HepG2 (cell line): ENCODE results near the gene COPE. TPM values are rescaled to one million over a fixed set of nuclear protein-coding genes. Genes with fewer than 3 reads are reported as not detected.

Experiments used
- ATAC-seq: fragments of 200-7000 bp; cut with Tn5 transposase; 3 replicates; pipeline ENCODE4 v1.9.1; 2020; ENCODE audit warnings: mild to moderate bottlenecking, moderate library complexity
- BruUV-seq: library from RNA; stranded (reverse); fragments of 400-500 nt; replicated peaks from 2 replicates; lab custom pipeline; 2021; lab: Mats Ljungman, UMichigan
- CTCF ChIA-PET: fragments of 300-600 bp; formaldehyde crosslinking; extraction: SDS; loops from one replicate; lab custom pipeline; 2021; ENCODE audit warnings: low total read pairs, inconsistent platforms, low intra/inter-chr PET ratio; lab: Yijun Ruan, JAX
- POLR2A ChIA-PET: fragments of 350-600 bp; sonication (Branson Sonifier 250); formaldehyde crosslinking; loops from one replicate; lab custom pipeline; 2020; ENCODE audit warnings: antibody characterized with exemption, inconsistent platforms; lab: Yijun Ruan, JAX
- DNase-seq: peaks from one replicate; pipeline ENCODE4 v3.0.0-alpha.2; 2015; ENCODE audit warnings: low spot score
- FAIRE-seq: peaks from 3 replicates; lab custom pipeline; 2011; peaks lifted over from hg19 to GRCh38; lab: Jason Lieb, UNC
- H2AFZ ChIP-seq: one replicate; pipeline ENCODE4 v1.6.1; 2011; ENCODE audit warnings: low read length, inconsistent platforms
- H3K27ac ChIP-seq: fragments of 300-600 bp; 3 replicates; pipeline ENCODE4 v1.8.0; 2011; ENCODE audit warnings: mixed run types, mild to moderate bottlenecking, mixed read lengths, low read length, inconsistent platforms; ENCODE audit not compliant: insufficient read depth; ENCODE audit errors: extremely low read length
- H3K27me3 ChIP-seq, 2 experiments: fragments of 200-600 bp in 1 of 2; 2 replicates in 1 of 2; 3 replicates in 1 of 2; pipeline versions ENCODE4 v1.6.0 to v1.8.0; 2011; ENCODE audit warnings: low read length in 2 of 2, mild to moderate bottlenecking in 2 of 2, moderate library complexity in 2 of 2, inconsistent platforms in 1 of 2; ENCODE audit not compliant: insufficient read depth in 2 of 2, control insufficient read depth in 1 of 2
- H3K36me3 ChIP-seq, 2 experiments: fragments of 200-600 bp in 1 of 2; replicated peaks in 1 of 2; 2 replicates in 1 of 2; 3 replicates in 1 of 2; pipeline versions ENCODE4 v1.5.1 to v1.8.0; 2011; ENCODE audit warnings: low read length in 2 of 2, inconsistent platforms in 1 of 2; ENCODE audit not compliant: insufficient read depth in 2 of 2, control insufficient read depth in 1 of 2
- H3K4me1 ChIP-seq: 2 replicates; pipeline ENCODE4 v1.5.1; 2012; ENCODE audit warnings: low read length, inconsistent platforms; ENCODE audit not compliant: insufficient read depth
- H3K4me2 ChIP-seq: 2 replicates; pipeline ENCODE4 v1.6.0; 2011; ENCODE audit warnings: low read depth, low read length, inconsistent platforms
- H3K4me3 ChIP-seq, 3 experiments: fragments of 200-600 bp in 1 of 3; sonication (generic), shearing (Covaris generic) in 1 of 3; replicated peaks in 1 of 3; 2 replicates each; pipeline ENCODE4 v1.5.1; 2011 to 2016; ENCODE audit warnings: low read length in 3 of 3, inconsistent platforms in 2 of 3, low read depth in 2 of 3, mild to moderate bottlenecking in 2 of 3, control low read depth in 1 of 3, mixed read lengths in 1 of 3; ENCODE audit not compliant: insufficient read depth in 1 of 3
- H3K79me2 ChIP-seq: one replicate; pipeline ENCODE4 v1.6.1; 2011; ENCODE audit warnings: low read length, inconsistent platforms; ENCODE audit not compliant: insufficient read depth
- H3K9ac ChIP-seq: 2 replicates; pipeline ENCODE4 v1.6.0; 2011; ENCODE audit warnings: mild to moderate bottlenecking, low read depth, low read length, inconsistent platforms; ENCODE audit not compliant: insufficient read depth
- H3K9me3 ChIP-seq: 2 replicates; pipeline ENCODE4 v1.5.1; 2012; ENCODE audit warnings: mild to moderate bottlenecking, low read length
- H4K20me1 ChIP-seq: 2 replicates; pipeline ENCODE4 v1.6.0; 2011; ENCODE audit warnings: inconsistent platforms, mild to moderate bottlenecking, low read length, moderate library complexity; ENCODE audit not compliant: insufficient read depth
- AGO2 ChIP-seq: fragments of 200-400 bp; formaldehyde crosslinking; optimal IDR thresholded peaks from 2 replicates; pipeline ENCODE3; 2017; ENCODE audit warnings: mild to moderate bottlenecking, low read depth, low read length, moderate library complexity
- GFI1 ChIP-seq: sonication (generic); formaldehyde crosslinking; IDR thresholded peaks from 2 replicates; pipeline ENCODE4 v1.5.0; 2020; ENCODE audit warnings: missing genetic modification reagents, mild to moderate bottlenecking, borderline replicate concordance
- JUNB ChIP-seq: sonication (generic); formaldehyde crosslinking; IDR thresholded peaks from 2 replicates; pipeline ENCODE4 v1.8.0; 2022; ENCODE audit warnings: missing genetic modification reagents, mild to moderate bottlenecking, borderline replicate concordance
- MTA1 ChIP-seq: sonication (generic); formaldehyde crosslinking; IDR thresholded peaks from 2 replicates; pipeline ENCODE4 v1.4.0; 2020; ENCODE audit warnings: missing genetic modification reagents, mild to moderate bottlenecking, borderline replicate concordance
- MYC ChIP-seq: sonication (generic); formaldehyde crosslinking; IDR thresholded peaks from 2 replicates; pipeline ENCODE4 v1.9.0; 2021; ENCODE audit warnings: missing genetic modification reagents, borderline replicate concordance
- POLR2A ChIP-seq, 2 experiments: IDR thresholded peaks; 2 replicates each; pipeline ENCODE4 v1.6.1; 2011; ENCODE audit warnings: low read depth in 2 of 2, low read length in 2 of 2, mild to moderate bottlenecking in 1 of 2, moderate library complexity in 1 of 2; ENCODE audit not compliant: insufficient read depth in 1 of 2
- RBFOX2 ChIP-seq: fragments of 200-400 bp; formaldehyde crosslinking; IDR thresholded peaks from 2 replicates; pipeline ENCODE4 v1.6.1; 2017; ENCODE audit warnings: low read depth, mild to moderate bottlenecking, low read length
- WIZ ChIP-seq: sonication (generic); formaldehyde crosslinking; IDR thresholded peaks from 2 replicates; pipeline ENCODE4 v1.5.1; 2020; ENCODE audit warnings: mild to moderate bottlenecking, missing genetic modification reagents
- ZBTB7B ChIP-seq: sonication (generic); formaldehyde crosslinking; IDR thresholded peaks from 2 replicates; pipeline ENCODE4 v1.4.0; 2020; ENCODE audit warnings: missing genetic modification reagents
- ZNF251 ChIP-seq: sonication (generic); formaldehyde crosslinking; IDR thresholded peaks from 2 replicates; pipeline ENCODE4 v1.9.0; 2021; ENCODE audit warnings: mild to moderate bottlenecking, missing genetic modification reagents
- ZNF547 ChIP-seq: sonication (generic); formaldehyde crosslinking; IDR thresholded peaks from 2 replicates; pipeline ENCODE4 v1.5.1; 2020; ENCODE audit warnings: mild to moderate bottlenecking, missing genetic modification reagents
- WGBS: methylation state at CpG from one replicate; pipeline ENCODE4 v1.1.6; 2017; ENCODE audit warnings: low lambda C conversion rate; 5-methylcytosine and 5-hydroxymethylcytosine counted together
- in situ Hi-C: cut with HindIII; loops from 2 replicates; pipeline ENCODE4 v1.10.0; 2017; ENCODE audit warnings: low pct_unique_long_range_greater_than_20kb; ENCODE audit not compliant: extremely low pct_ligation_motif_present
- intact Hi-C: fragments of 100-400 bp; cut with micrococcal nuclease; formaldehyde crosslinking; loops from one replicate; pipeline ENCODE4 v1.10.0; 2022; ENCODE audit not compliant: unreplicated experiment
- polyA plus RNA-seq, 8 experiments: library from polyadenylated mRNA; depleted of rRNA in 3 of 8; stranded (reverse) in 7 of 8; unstranded in 1 of 8; fragments of >200 nt; fragmentation: Illumina TruSeq in 4 of 8; extraction: Trizol in 4 of 8; gene quantifications; 2 replicates each; pipeline versions ENCODE4 v1.2.1 to v1.2.3, GENCODE V29; 2011 to 2016; ENCODE audit warnings: low read depth in 4 of 8, missing spikeins in 1 of 8, mixed read lengths in 1 of 8; ENCODE audit not compliant: insufficient read depth in 1 of 8
- total RNA-seq, 5 experiments: library from RNA; depleted of rRNA; stranded (reverse); fragments of >200 nt; fragmentation: Illumina TruSeq; extraction: Trizol; gene quantifications; 2 replicates each; pipeline ENCODE4 v1.2.3, GENCODE V29; 2016; ENCODE audit warnings: low read depth in 1 of 5
- TF ChIP-seq, protein P1 (sequence below): sonication (generic); formaldehyde crosslinking; IDR thresholded peaks from 2 replicates; pipeline ENCODE4 v1.4.0; 2020; ENCODE audit warnings: missing genetic modification reagents
- TF ChIP-seq, protein P2 (sequence below): IDR thresholded peaks from 2 replicates; pipeline ENCODE4 v1.6.1; 2016; ENCODE audit warnings: mild to moderate bottlenecking

The COPE gene
- total and polyA plus RNA-seq, 2 of the 13 experiments (the other 11 are each of a cell fraction or from before 2014, with no cell fraction given) = 189 to 205 TPM

DNA sequence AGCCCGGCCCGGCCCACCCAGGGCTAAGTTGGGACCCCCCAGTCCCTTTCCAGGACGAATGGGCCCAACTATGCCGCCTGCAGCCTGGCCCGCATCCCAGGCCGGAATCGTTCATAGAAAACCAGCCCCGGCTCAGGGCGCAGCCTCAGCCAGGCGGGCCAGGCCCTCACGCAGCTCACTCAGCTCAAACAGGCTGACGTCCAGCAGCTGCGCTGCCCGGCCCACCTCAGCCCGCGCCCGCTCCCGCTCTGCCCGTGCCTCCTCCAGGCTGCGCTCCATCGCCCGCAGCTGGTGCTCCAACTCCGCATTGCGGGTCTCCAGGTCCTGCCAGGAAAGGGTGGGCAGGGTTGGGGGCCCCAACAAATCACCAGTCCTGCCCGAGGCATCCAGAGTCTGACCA, 10.1 kb upstream of the COPE start:
- no TSS peak for BruUV-seq
- WGBS = 100% methylated on average over 7 of the region's 25 CpGs
- H3K4me2 ChIP-seq = no peak overlapping the region
- in situ Hi-C loops (loop anchor here (10.0 kb wide), 1 partner anchor 55 kb away; no protein-coding TSS in a partner anchor), intact Hi-C loops (no loop called here)
- H3K79me2 ChIP-seq = no peaks in the 10 kb centered on the region
- no peaks in the 10 kb centered on the region for H3K27me3 ChIP-seq
- no peaks in the 10 kb centered on the region for H3K9me3 ChIP-seq
- ATAC-seq = no peak
- ChIA-PET CTCF (no interaction called here), POLR2A (interaction anchor here (1.7 to 2.0 kb wide), 2 partner anchors 10 to 12 kb away, joined by 6 to 11 read pairs; partner anchors contain the start of genes COPE and DDX49)
- no peak for DNase-seq
- no peaks in the 10 kb centered on the region for H3K4me1 ChIP-seq
- H3K36me3 ChIP-seq = peaks cover 14 to 24% of the 10 kb centered on the region in 2 experiments; a peak in 4 of 5 replicates
- H3K27ac ChIP-seq = no peak overlapping the region
- TF ChIP-seq MYC (CRISPR knock-in tag) = no peak
- TF ChIP-seq ZNF251 (CRISPR knock-in tag) = no peak
- no peak for TF ChIP-seq ZNF547
- TF ChIP-seq WIZ = no peak
- TF ChIP-seq, protein P1, sequence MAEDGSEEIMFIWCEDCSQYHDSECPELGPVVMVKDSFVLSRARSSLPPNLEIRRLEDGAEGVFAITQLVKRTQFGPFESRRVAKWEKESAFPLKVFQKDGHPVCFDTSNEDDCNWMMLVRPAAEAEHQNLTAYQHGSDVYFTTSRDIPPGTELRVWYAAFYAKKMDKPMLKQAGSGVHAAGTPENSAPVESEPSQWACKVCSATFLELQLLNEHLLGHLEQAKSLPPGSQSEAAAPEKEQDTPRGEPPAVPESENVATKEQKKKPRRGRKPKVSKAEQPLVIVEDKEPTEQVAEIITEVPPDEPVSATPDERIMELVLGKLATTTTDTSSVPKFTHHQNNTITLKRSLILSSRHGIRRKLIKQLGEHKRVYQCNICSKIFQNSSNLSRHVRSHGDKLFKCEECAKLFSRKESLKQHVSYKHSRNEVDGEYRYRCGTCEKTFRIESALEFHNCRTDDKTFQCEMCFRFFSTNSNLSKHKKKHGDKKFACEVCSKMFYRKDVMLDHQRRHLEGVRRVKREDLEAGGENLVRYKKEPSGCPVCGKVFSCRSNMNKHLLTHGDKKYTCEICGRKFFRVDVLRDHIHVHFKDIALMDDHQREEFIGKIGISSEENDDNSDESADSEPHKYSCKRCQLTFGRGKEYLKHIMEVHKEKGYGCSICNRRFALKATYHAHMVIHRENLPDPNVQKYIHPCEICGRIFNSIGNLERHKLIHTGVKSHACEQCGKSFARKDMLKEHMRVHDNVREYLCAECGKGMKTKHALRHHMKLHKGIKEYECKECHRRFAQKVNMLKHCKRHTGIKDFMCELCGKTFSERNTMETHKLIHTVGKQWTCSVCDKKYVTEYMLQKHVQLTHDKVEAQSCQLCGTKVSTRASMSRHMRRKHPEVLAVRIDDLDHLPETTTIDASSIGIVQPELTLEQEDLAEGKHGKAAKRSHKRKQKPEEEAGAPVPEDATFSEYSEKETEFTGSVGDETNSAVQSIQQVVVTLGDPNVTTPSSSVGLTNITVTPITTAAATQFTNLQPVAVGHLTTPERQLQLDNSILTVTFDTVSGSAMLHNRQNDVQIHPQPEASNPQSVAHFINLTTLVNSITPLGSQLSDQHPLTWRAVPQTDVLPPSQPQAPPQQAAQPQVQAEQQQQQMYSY (CRISPR knock-in tag) = no peak
- peak; percentile 65 for TF ChIP-seq RBFOX2
- TF ChIP-seq GFI1 = no peak
- peak; percentile 90 for TF ChIP-seq AGO2
- 0 out of 4 replicates have a peak, but pooled peaks of 1 of the 2 experiments have one; percentile 24 for TF ChIP-seq POLR2A (IDR thresholded peaks at IDR 0.05; ENCODE audit: insufficient read depth in 1 of 2, low read depth in 2 of 2, low read length in 2 of 2)
- no peak for TF ChIP-seq ZBTB7B
- TF ChIP-seq MTA1 (CRISPR knock-in tag) = no peak
- TF ChIP-seq, protein P2, sequence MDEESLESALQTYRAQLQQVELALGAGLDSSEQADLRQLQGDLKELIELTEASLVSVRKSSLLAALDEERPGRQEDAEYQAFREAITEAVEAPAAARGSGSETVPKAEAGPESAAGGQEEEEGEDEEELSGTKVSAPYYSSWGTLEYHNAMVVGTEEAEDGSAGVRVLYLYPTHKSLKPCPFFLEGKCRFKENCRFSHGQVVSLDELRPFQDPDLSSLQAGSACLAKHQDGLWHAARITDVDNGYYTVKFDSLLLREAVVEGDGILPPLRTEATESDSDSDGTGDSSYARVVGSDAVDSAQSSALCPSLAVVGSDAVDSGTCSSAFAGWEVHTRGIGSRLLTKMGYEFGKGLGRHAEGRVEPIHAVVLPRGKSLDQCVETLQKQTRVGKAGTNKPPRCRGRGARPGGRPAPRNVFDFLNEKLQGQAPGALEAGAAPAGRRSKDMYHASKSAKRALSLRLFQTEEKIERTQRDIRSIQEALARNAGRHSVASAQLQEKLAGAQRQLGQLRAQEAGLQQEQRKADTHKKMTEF (CRISPR knock-in tag) = no peak
- no peak for TF ChIP-seq JUNB (CRISPR knock-in tag)
- no peak overlapping the region for H3K4me3 ChIP-seq
- no peak for FAIRE-seq
- H2AFZ ChIP-seq = no peak overlapping the region
- no peaks in the 10 kb centered on the region for H4K20me1 ChIP-seq
- H3K9ac ChIP-seq = no peak overlapping the region
